Mesothelial cell of epicardium (in vitro differentiated cells): Measurements from ENCODE around the gene TSHZ1. TPM values are rescaled to one million over a fixed set of nuclear protein-coding genes. Genes with fewer than 3 reads are reported as not detected.

Source experiments
- DNase-seq, 2 experiments: peaks; one replicate each; pipeline ENCODE4 v3.0.0; 2021; ENCODE audit warnings: low spot score in 2 of 2; ENCODE audit not compliant: unreplicated experiment in 2 of 2
- H3K27ac Mint-ChIP-seq: 2 replicates; pipeline ENCODE4 v1.8.0; 2021; ENCODE audit warnings: mixed read lengths
- H3K27me3 Mint-ChIP-seq: 2 replicates; pipeline ENCODE4 v1.8.0; 2021; ENCODE audit warnings: low read depth, mixed read lengths
- H3K36me3 Mint-ChIP-seq: 2 replicates; pipeline ENCODE4 v1.8.0; 2021; ENCODE audit warnings: mixed read lengths
- H3K4me1 Mint-ChIP-seq: 2 replicates; pipeline ENCODE4 v1.8.0; 2021; ENCODE audit warnings: mixed read lengths
- H3K4me3 Mint-ChIP-seq: 2 replicates; pipeline ENCODE4 v1.8.0; 2021; ENCODE audit warnings: mild to moderate bottlenecking, moderate library complexity, mixed read lengths
- H3K9me3 Mint-ChIP-seq: 2 replicates; pipeline ENCODE4 v1.8.0; 2021; ENCODE audit warnings: mixed read lengths
- CTCF ChIP-seq: fragments of 200-600 bp; sonication (generic); IDR thresholded peaks from one replicate; pipeline ENCODE4 v1.5.0; 2021; ENCODE audit warnings: antibody characterized with exemption; ENCODE audit not compliant: unreplicated experiment
- total RNA-seq: library from RNA; stranded (reverse); gene quantifications from 3 replicates; pipeline ENCODE4 v1.2.1, GENCODE V29; 2021

The TSHZ1 gene
- total RNA-seq, 1 donor from 2014 or later = 48.6 TPM

GRCh38 chr18:75206452-75207309 lies 3.9 kb upstream of the TSHZ1 start:
- H3K4me3 Mint-ChIP-seq = peak overlapping the region; percentile 89
- peaks cover 62% of the 10 kb centered on the region for H3K4me1 Mint-ChIP-seq
- DNase-seq = no peak
- peak overlapping the region; percentile 91 for H3K27ac Mint-ChIP-seq
- no peaks in the 10 kb centered on the region for H3K9me3 Mint-ChIP-seq
- H3K27me3 Mint-ChIP-seq = peaks cover 2% of the 10 kb centered on the region
- TF ChIP-seq CTCF = no peak
- H3K36me3 Mint-ChIP-seq = peaks cover under 1% of the 10 kb centered on the region

- peak overlapping the region; percentile 91 for H3K27ac Mint-ChIP-seq
- H3K36me3 Mint-ChIP-seq = no peaks in the 10 kb centered on the region
- peaks cover 60% of the 10 kb centered on the region for H3K4me1 Mint-ChIP-seq
- TF ChIP-seq CTCF = no peak
- peaks cover 2% of the 10 kb centered on the region for H3K27me3 Mint-ChIP-seq
- peak overlapping the region; percentile 89 for H3K4me3 Mint-ChIP-seq
- no peaks in the 10 kb centered on the region for H3K9me3 Mint-ChIP-seq
- no peak for DNase-seq
Observed at GRCh38 chr18:75207310-75208154, 3.1 kb upstream of the TSHZ1 start.

- H3K27me3 Mint-ChIP-seq = peaks cover 2% of the 10 kb centered on the region
Observed at GRCh38 chr18:75208155-75208835, 2.3 kb upstream of the TSHZ1 start.

GRCh38 chr18:75208836-75209128 lies 1.8 kb upstream of the TSHZ1 start:
- Mint-ChIP-seq H3K4me1 (peaks cover 59% of the 10 kb centered on the region), H3K4me3 (peak overlapping the region; percentile 89), H3K9me3 (no peaks in the 10 kb centered on the region), H3K27ac (no peak overlapping the region), H3K27me3 (peaks cover 2% of the 10 kb centered on the region), H3K36me3 (no peaks in the 10 kb centered on the region)
- no peak for DNase-seq
- TF ChIP-seq CTCF = no peak

More at GRCh38 chr18:75208155-75208835, 2.3 kb upstream of the TSHZ1 start:
- DNase-seq = peak in 1 of 2 experiments; percentile 62
- H3K9me3 Mint-ChIP-seq = no peaks in the 10 kb centered on the region
- H3K27ac Mint-ChIP-seq = peak overlapping the region; percentile 91
- no peak for TF ChIP-seq CTCF
- peaks cover 60% of the 10 kb centered on the region for H3K4me1 Mint-ChIP-seq
- H3K36me3 Mint-ChIP-seq = no peaks in the 10 kb centered on the region
- peak overlapping the region; percentile 89 for H3K4me3 Mint-ChIP-seq

- TF ChIP-seq CTCF = no peak
- Mint-ChIP-seq H3K4me1 (peaks cover 65% of the 10 kb centered on the region), H3K36me3 (no peaks in the 10 kb centered on the region), H3K27me3 (peaks cover 2% of the 10 kb centered on the region), H3K27ac (peak within 1 kb of the TSS; percentile 98), H3K4me3 (peak within 1 kb of the TSS; percentile 97), H3K9me3 (no peaks in the 10 kb centered on the region)
- peak; percentile 44 to 75 for DNase-seq
Observed at GRCh38 chr18:75209129-75209950, 1.3 kb upstream of the TSHZ1 start, which contains the start of gene PTGR3. Gene PTGR3 (minus strand): TSS chr18:75209139. CDS start chr18:75209058, 81 bp downstream.
